Measurements from ENCODE around the gene CNEP1R1. TPM values are rescaled to one million over a fixed set of nuclear protein-coding genes. Genes with fewer than 3 reads are reported as not detected.

Gene CNEP1R1
- total RNA-seq, 1 donor from 2014 or later = 25.6 TPM

GRCh38 chr16:50025537-50025931 lies 509 bp downstream of the CNEP1R1 start:
- ATAC-seq = peak; percentile 15 to 46
- no peaks in the 10 kb centered on the region for H3K27me3 ChIP-seq (ENCODE audit: low read depth)
- no peaks in the 10 kb centered on the region for H3K9me3 ChIP-seq
- peaks cover 31% of the 10 kb centered on the region for H3K4me1 ChIP-seq
- H3K4me3 ChIP-seq = peak overlapping the region; percentile 98
- intact Hi-C loops (cut with DNase I) = loop anchor here (10.0 kb wide), 1 partner anchor 179 kb away; no protein-coding TSS in a partner anchor
- TF ChIP-seq CTCF (IDR thresholded peaks at IDR 0.05) = no peak
- H3K36me3 ChIP-seq = peaks cover 17% of the 10 kb centered on the region
- no peak for DNase-seq
- peak overlapping the region; percentile 90 for H3K27ac ChIP-seq

GRCh38 chr16:50027829-50028228 lies 2.8 kb downstream of the CNEP1R1 start:
- no peak for TF ChIP-seq CTCF (IDR thresholded peaks at IDR 0.05)
- Histone ChIP-seq H3K27me3 (ENCODE audit: low read depth) (no peaks in the 10 kb centered on the region), H3K9me3 (no peaks in the 10 kb centered on the region), H3K4me3 (no peak overlapping the region), H3K4me1 (peaks cover 28% of the 10 kb centered on the region), H3K27ac (no peak overlapping the region), H3K36me3 (peaks cover 36% of the 10 kb centered on the region)
- DNase-seq (no peak), ATAC-seq (no peak)
- intact Hi-C loops (cut with DNase I) = loop anchor here (10.0 kb wide), 1 partner anchor 177 kb away; no protein-coding TSS in a partner anchor

GRCh38 chr16:50035468-50035992 lies 10.5 kb downstream of the CNEP1R1 start:
- Histone ChIP-seq H3K27ac (no peak overlapping the region), H3K4me1 (peaks cover 34% of the 10 kb centered on the region), H3K4me3 (no peak overlapping the region), H3K27me3 (ENCODE audit: low read depth) (no peaks in the 10 kb centered on the region), H3K36me3 (peaks cover 65% of the 10 kb centered on the region), H3K9me3 (no peaks in the 10 kb centered on the region)
- no peak for ATAC-seq
- no peak for DNase-seq
- intact Hi-C loops (cut with DNase I) = no loop called here
- no peak for TF ChIP-seq CTCF (IDR thresholded peaks at IDR 0.05)

GRCh38 chr16:50036426-50036825 lies 11.4 kb downstream of the CNEP1R1 start:
- TF ChIP-seq CTCF (IDR thresholded peaks at IDR 0.05) = no peak
- intact Hi-C loops (cut with DNase I) = no loop called here
- Histone ChIP-seq H3K9me3 (no peaks in the 10 kb centered on the region), H3K27me3 (ENCODE audit: low read depth) (no peaks in the 10 kb centered on the region), H3K4me3 (no peak overlapping the region), H3K4me1 (peaks cover 35% of the 10 kb centered on the region), H3K36me3 (peaks cover 60% of the 10 kb centered on the region), H3K27ac (no peak overlapping the region)
- ATAC-seq = no peak
- no peak for DNase-seq

- intact Hi-C loops (cut with DNase I) = no loop called here
- Histone ChIP-seq H3K36me3 (peaks cover 47% of the 10 kb centered on the region), H3K27me3 (ENCODE audit: low read depth) (no peaks in the 10 kb centered on the region), H3K27ac (peak overlapping the region; percentile 62), H3K4me1 (peaks cover 35% of the 10 kb centered on the region), H3K9me3 (no peaks in the 10 kb centered on the region), H3K4me3 (no peak overlapping the region)
- no peak for TF ChIP-seq CTCF (IDR thresholded peaks at IDR 0.05)
- ATAC-seq (peak; percentile 31 to 58), DNase-seq (no peak)
Observed at GRCh38 chr16:50037662-50038220, 12.7 kb downstream of the CNEP1R1 start.

Measured in lower lobe of right lung (tissue), 2 donors.